HepG2 (cell line): ENCODE measurements around the gene SFXN5. TPM values are rescaled to one million over a fixed set of nuclear protein-coding genes. Genes with fewer than 3 reads are reported as not detected.
A peak's percentile ranks its signal among the peaks of the same experiment; 100 is the strongest.

Source experiments
- ADNP ChIP-seq: sonication (generic); formaldehyde crosslinking; IDR thresholded peaks from 2 replicates; pipeline ENCODE4 v1.4.0; 2020; ENCODE audit warnings: missing genetic modification reagents
- BCL3 ChIP-seq: sonication (generic); formaldehyde crosslinking; IDR thresholded peaks from 2 replicates; pipeline ENCODE4 v1.5.1; 2020; ENCODE audit warnings: mild to moderate bottlenecking, missing genetic modification reagents, moderate library complexity
- FOSL2 ChIP-seq: sonication (generic); formaldehyde crosslinking; IDR thresholded peaks from 2 replicates; pipeline ENCODE4 v1.4.0; 2020; ENCODE audit warnings: missing genetic modification reagents
- HOXA7 ChIP-seq: sonication (generic); formaldehyde crosslinking; IDR thresholded peaks from 2 replicates; pipeline ENCODE4 v1.8.1; 2022; ENCODE audit warnings: mild to moderate bottlenecking, missing genetic modification reagents, moderate library complexity
- JUN ChIP-seq: sonication (generic); formaldehyde crosslinking; IDR thresholded peaks from 2 replicates; pipeline ENCODE4 v1.4.0; 2020; ENCODE audit warnings: mild to moderate bottlenecking, missing genetic modification reagents
- JUND ChIP-seq: sonication (generic); formaldehyde crosslinking; IDR thresholded peaks from 2 replicates; pipeline ENCODE4 v1.8.0; 2022; ENCODE audit warnings: mild to moderate bottlenecking, missing genetic modification reagents
- KDM5A ChIP-seq: fragments of 200-600 bp; sonication (generic); IDR thresholded peaks from 2 replicates; pipeline ENCODE4 v1.7.0; 2018; ENCODE audit warnings: antibody characterized with exemption, mild to moderate bottlenecking, low read length, borderline replicate concordance
- MAF1 ChIP-seq: sonication (generic); formaldehyde crosslinking; IDR thresholded peaks from 2 replicates; pipeline ENCODE4 v1.5.0; 2020; ENCODE audit warnings: missing genetic modification reagents, borderline replicate concordance
- NFIB ChIP-seq: sonication (generic); formaldehyde crosslinking; IDR thresholded peaks from 2 replicates; pipeline ENCODE4 v1.9.0; 2021; ENCODE audit warnings: missing genetic modification reagents, mild to moderate bottlenecking, borderline replicate concordance
- NFYB ChIP-seq: sonication (generic); formaldehyde crosslinking; IDR thresholded peaks from 2 replicates; pipeline ENCODE4 v1.4.0; 2020; ENCODE audit warnings: missing genetic modification reagents
- RCOR2 ChIP-seq: IDR thresholded peaks from 2 replicates; pipeline ENCODE4 v1.6.1; 2016; ENCODE audit warnings: missing biosample characterization, missing genetic modification reagents
- SIN3A ChIP-seq: IDR thresholded peaks from 2 replicates; pipeline ENCODE4 v1.6.1; 2011; ENCODE audit warnings: low read depth, mild to moderate bottlenecking, control low read depth, low read length, borderline replicate concordance
- SMC3 ChIP-seq: IDR thresholded peaks from 2 replicates; pipeline ENCODE4 v1.6.1; 2011; ENCODE audit warnings: low read length, improper control_type of control experiment
- SP140L ChIP-seq: sonication (generic); formaldehyde crosslinking; IDR thresholded peaks from 2 replicates; pipeline ENCODE4 v1.4.0; 2020; ENCODE audit warnings: missing genetic modification reagents, borderline replicate concordance
- SP2 ChIP-seq: sonication (generic); formaldehyde crosslinking; IDR thresholded peaks from 2 replicates; pipeline ENCODE4 v1.5.1; 2020; ENCODE audit warnings: mild to moderate bottlenecking, missing genetic modification reagents
- U2AF1 ChIP-seq: fragments of 200-400 bp; formaldehyde crosslinking; optimal IDR thresholded peaks from 2 replicates; pipeline ENCODE3; 2017; ENCODE audit warnings: mild to moderate bottlenecking, low read depth, low read length
- ZBTB21 ChIP-seq: sonication (generic); formaldehyde crosslinking; IDR thresholded peaks from 2 replicates; pipeline ENCODE4 v1.4.0; 2020; ENCODE audit warnings: missing genetic modification reagents
- ZMYM2 ChIP-seq: sonication (generic); formaldehyde crosslinking; IDR thresholded peaks from 2 replicates; pipeline ENCODE4 v1.8.0; 2022; ENCODE audit warnings: mild to moderate bottlenecking, missing genetic modification reagents
- ZMYM3 ChIP-seq: sonication (generic); formaldehyde crosslinking; IDR thresholded peaks from 2 replicates; pipeline ENCODE4 v1.5.1; 2020; ENCODE audit warnings: mild to moderate bottlenecking, missing genetic modification reagents
- ZNF225 ChIP-seq: sonication (generic); formaldehyde crosslinking; IDR thresholded peaks from 2 replicates; pipeline ENCODE4 v1.4.0; 2020; ENCODE audit warnings: mild to moderate bottlenecking, missing genetic modification reagents
- ZNF552 ChIP-seq: sonication (generic); formaldehyde crosslinking; IDR thresholded peaks from 2 replicates; pipeline ENCODE4 v1.9.0; 2022; ENCODE audit warnings: missing genetic modification reagents, mild to moderate bottlenecking, borderline replicate concordance
- ZNF576 ChIP-seq: sonication (generic); formaldehyde crosslinking; IDR thresholded peaks from 2 replicates; pipeline ENCODE4 v1.4.0; 2020; ENCODE audit warnings: mild to moderate bottlenecking, missing genetic modification reagents
- ZNF878 ChIP-seq: sonication (generic); formaldehyde crosslinking; IDR thresholded peaks from 2 replicates; pipeline ENCODE4 v1.8.1; 2023; ENCODE audit warnings: mild to moderate bottlenecking, missing genetic modification reagents, moderate library complexity
- polyA plus RNA-seq, 8 experiments: library from polyadenylated mRNA; depleted of rRNA in 3 of 8; stranded (reverse) in 7 of 8; unstranded in 1 of 8; fragments of >200 nt; fragmentation: Illumina TruSeq in 4 of 8; extraction: Trizol in 4 of 8; gene quantifications; 2 replicates each; pipeline versions ENCODE4 v1.2.1 to v1.2.3, GENCODE V29; 2011 to 2016; ENCODE audit warnings: low read depth in 4 of 8, missing spikeins in 1 of 8, mixed read lengths in 1 of 8; ENCODE audit not compliant: insufficient read depth in 1 of 8
- total RNA-seq, 5 experiments: library from RNA; depleted of rRNA; stranded (reverse); fragments of >200 nt; fragmentation: Illumina TruSeq; extraction: Trizol; gene quantifications; 2 replicates each; pipeline ENCODE4 v1.2.3, GENCODE V29; 2016; ENCODE audit warnings: low read depth in 1 of 5
- TF ChIP-seq, protein P1 (sequence below): sonication (generic); formaldehyde crosslinking; IDR thresholded peaks from 2 replicates; pipeline ENCODE4 v1.4.0; 2020; ENCODE audit warnings: low read depth, mild to moderate bottlenecking, missing genetic modification reagents
- TF ChIP-seq, protein P2 (sequence below): sonication (generic); formaldehyde crosslinking; IDR thresholded peaks from 2 replicates; pipeline ENCODE4 v1.8.0; 2022; ENCODE audit warnings: low read depth, missing genetic modification reagents
- TF ChIP-seq, protein P3 (sequence below): sonication (generic); formaldehyde crosslinking; IDR thresholded peaks from 2 replicates; pipeline ENCODE4 v1.5.0; 2020; ENCODE audit warnings: missing genetic modification reagents, mild to moderate bottlenecking, borderline replicate concordance
- TF ChIP-seq, protein P4 (sequence below): sonication (generic); formaldehyde crosslinking; IDR thresholded peaks from 2 replicates; pipeline ENCODE4 v1.4.0; 2020; ENCODE audit warnings: missing genetic modification reagents

The SFXN5 gene
- total and polyA plus RNA-seq, 2 of the 13 experiments (the other 11 are each of a cell fraction or from before 2014, with no cell fraction given) = 34.9 to 37.4 TPM

GRCh38 chr2:73033142-73033765 lies 38.3 kb downstream of the SFXN5 start (continued):
- TF ChIP-seq, protein P1, sequence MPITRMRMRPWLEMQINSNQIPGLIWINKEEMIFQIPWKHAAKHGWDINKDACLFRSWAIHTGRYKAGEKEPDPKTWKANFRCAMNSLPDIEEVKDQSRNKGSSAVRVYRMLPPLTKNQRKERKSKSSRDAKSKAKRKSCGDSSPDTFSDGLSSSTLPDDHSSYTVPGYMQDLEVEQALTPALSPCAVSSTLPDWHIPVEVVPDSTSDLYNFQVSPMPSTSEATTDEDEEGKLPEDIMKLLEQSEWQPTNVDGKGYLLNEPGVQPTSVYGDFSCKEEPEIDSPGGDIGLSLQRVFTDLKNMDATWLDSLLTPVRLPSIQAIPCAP (CRISPR knock-in tag) = no peak
- TF ChIP-seq, protein P2, sequence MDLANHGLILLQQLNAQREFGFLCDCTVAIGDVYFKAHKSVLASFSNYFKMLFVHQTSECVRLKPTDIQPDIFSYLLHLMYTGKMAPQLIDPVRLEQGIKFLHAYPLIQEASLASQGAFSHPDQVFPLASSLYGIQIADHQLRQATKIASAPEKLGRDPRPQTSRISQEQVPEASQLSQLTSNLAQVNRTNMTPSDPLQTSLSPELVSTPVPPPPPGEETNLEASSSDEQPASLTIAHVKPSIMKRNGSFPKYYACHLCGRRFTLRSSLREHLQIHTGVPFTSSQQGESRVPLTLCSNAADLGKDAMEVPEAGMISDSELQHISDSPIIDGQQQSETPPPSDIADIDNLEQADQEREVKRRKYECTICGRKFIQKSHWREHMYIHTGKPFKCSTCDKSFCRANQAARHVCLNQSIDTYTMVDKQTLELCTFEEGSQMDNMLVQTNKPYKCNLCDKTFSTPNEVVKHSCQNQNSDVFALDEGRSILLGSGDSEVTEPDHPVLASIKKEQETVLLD (CRISPR knock-in tag) = no peak
- no peak for TF ChIP-seq U2AF1
- no peak for TF ChIP-seq ZNF878 (CRISPR knock-in tag)
- 0 out of 2 replicates have a peak, but pooled peaks have one; percentile 27 for TF ChIP-seq KDM5A
- TF ChIP-seq ZNF552 (CRISPR knock-in tag) = no peak
- no peak for TF ChIP-seq NFYB
- peak; percentile 70; the same call in 1 of the 2 replicates for TF ChIP-seq ADNP
- TF ChIP-seq, protein P3, sequence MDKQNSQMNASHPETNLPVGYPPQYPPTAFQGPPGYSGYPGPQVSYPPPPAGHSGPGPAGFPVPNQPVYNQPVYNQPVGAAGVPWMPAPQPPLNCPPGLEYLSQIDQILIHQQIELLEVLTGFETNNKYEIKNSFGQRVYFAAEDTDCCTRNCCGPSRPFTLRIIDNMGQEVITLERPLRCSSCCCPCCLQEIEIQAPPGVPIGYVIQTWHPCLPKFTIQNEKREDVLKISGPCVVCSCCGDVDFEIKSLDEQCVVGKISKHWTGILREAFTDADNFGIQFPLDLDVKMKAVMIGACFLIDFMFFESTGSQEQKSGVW (CRISPR knock-in tag) = no peak
- no peak for TF ChIP-seq NFIB (CRISPR knock-in tag)
- 0 out of 2 replicates have a peak, but pooled peaks have one; percentile 9 for TF ChIP-seq SP2
- no peak for TF ChIP-seq SIN3A
- TF ChIP-seq ZNF225 (CRISPR knock-in tag) = no peak
- TF ChIP-seq BCL3 (CRISPR knock-in tag) = 0 out of 2 replicates have a peak, but pooled peaks have one; percentile 22
- 0 out of 2 replicates have a peak, but pooled peaks have one; percentile 23 for TF ChIP-seq JUN (CRISPR knock-in tag)
- TF ChIP-seq ZNF576 (CRISPR knock-in tag) = no peak
- peak; percentile 17; the same call in 1 of the 2 replicates for TF ChIP-seq FOSL2 (CRISPR knock-in tag)
- peak; percentile 58; the same call in 1 of the 2 replicates for TF ChIP-seq ZMYM2 (CRISPR knock-in tag)
- TF ChIP-seq, protein P4, sequence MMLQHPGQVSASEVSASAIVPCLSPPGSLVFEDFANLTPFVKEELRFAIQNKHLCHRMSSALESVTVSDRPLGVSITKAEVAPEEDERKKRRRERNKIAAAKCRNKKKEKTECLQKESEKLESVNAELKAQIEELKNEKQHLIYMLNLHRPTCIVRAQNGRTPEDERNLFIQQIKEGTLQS (CRISPR knock-in tag) = no peak
- TF ChIP-seq JUND (CRISPR knock-in tag) = no peak
- no peak for TF ChIP-seq SP140L (CRISPR knock-in tag)
- TF ChIP-seq ZMYM3 = peak; percentile 99
- TF ChIP-seq MAF1 (CRISPR knock-in tag) = no peak
- TF ChIP-seq HOXA7 (CRISPR knock-in tag) = no peak
- no peak for TF ChIP-seq ZBTB21
- TF ChIP-seq RCOR2 (CRISPR knock-in tag) = peak; percentile 92
- TF ChIP-seq SMC3 = no peak
